CD8-positive, alpha-beta memory T cell (primary cell): ENCODE measurements around the gene MAML2. TPM values are rescaled to one million over a fixed set of nuclear protein-coding genes. Genes with fewer than 3 reads are reported as not detected.

Experiments used
- CTCF ChIA-PET: fragments of 350-600 bp; sonication (Branson Sonifier 250); formaldehyde crosslinking; loops from one replicate; lab custom pipeline; 2021; ENCODE audit warnings: antibody characterized with exemption; lab: Charles Lee
- POLR2A ChIA-PET: fragments of 350-600 bp; sonication (Branson Sonifier 250); formaldehyde crosslinking; loops from one replicate; lab custom pipeline; 2021; ENCODE audit warnings: antibody characterized with exemption; lab: Charles Lee
- DNase-seq, 5 donors: peaks; one replicate each; pipeline versions ENCODE4 v3.0.0 to v3.0.0-alpha.2; 2020 to 2022; ENCODE audit warnings: mixed read lengths in 1 of 5
- H3K27ac ChIP-seq: one replicate; pipeline ENCODE4 v1.7.0; 2013; ENCODE audit warnings: low read depth, mild to moderate bottlenecking, low read length, moderate library complexity
- H3K27me3 ChIP-seq: 2 replicates; pipeline ENCODE4 v1.7.0; 2013; ENCODE audit warnings: low read length, mild to moderate bottlenecking; ENCODE audit not compliant: insufficient read depth, poor library complexity, severe bottlenecking
- H3K36me3 ChIP-seq: 2 replicates; pipeline ENCODE4 v1.7.0; 2013; ENCODE audit warnings: mild to moderate bottlenecking, low read length, moderate library complexity; ENCODE audit not compliant: insufficient read depth
- H3K4me1 ChIP-seq: 2 replicates; pipeline ENCODE4 v1.7.0; 2013; ENCODE audit warnings: mild to moderate bottlenecking, low read length, moderate library complexity; ENCODE audit not compliant: insufficient read depth
- H3K4me3 ChIP-seq: 2 replicates; pipeline ENCODE4 v1.7.0; 2013; ENCODE audit warnings: mild to moderate bottlenecking, low read length
- H3K9me3 ChIP-seq: 2 replicates; pipeline ENCODE4 v1.7.0; 2013; ENCODE audit warnings: mild to moderate bottlenecking, low read length
- H3K27ac Mint-ChIP-seq, 8 donors: one replicate each; pipeline ENCODE4 v1.8.0; 2020 to 2021; ENCODE audit warnings: mixed read lengths in 8 of 8, mild to moderate bottlenecking in 6 of 8, inconsistent platforms in 3 of 8, moderate library complexity in 3 of 8
- H3K27me3 Mint-ChIP-seq, 2 donors: one replicate each; pipeline ENCODE4 v1.8.0; 2020 to 2021; ENCODE audit warnings: mixed read lengths in 2 of 2, mild to moderate bottlenecking in 1 of 2, moderate library complexity in 1 of 2
- H3K36me3 Mint-ChIP-seq, 3 donors: one replicate each; pipeline ENCODE4 v1.8.0; 2020 to 2021; ENCODE audit warnings: mixed read lengths in 3 of 3, inconsistent platforms in 1 of 3, mild to moderate bottlenecking in 1 of 3
- H3K4me1 Mint-ChIP-seq, 3 donors: one replicate each; pipeline ENCODE4 v1.8.0; 2020 to 2021; ENCODE audit warnings: mixed read lengths in 3 of 3, inconsistent platforms in 1 of 3, mild to moderate bottlenecking in 1 of 3
- H3K4me3 Mint-ChIP-seq, 7 donors: one replicate each; pipeline ENCODE4 v1.8.0; 2020 to 2021; ENCODE audit warnings: mixed read lengths in 7 of 7, mild to moderate bottlenecking in 6 of 7, moderate library complexity in 4 of 7, inconsistent platforms in 2 of 7
- H3K9me3 Mint-ChIP-seq, 5 donors: one replicate each; pipeline ENCODE4 v1.8.0; 2020 to 2022; ENCODE audit warnings: mixed read lengths in 5 of 5, mild to moderate bottlenecking in 3 of 5, moderate library complexity in 2 of 5, inconsistent platforms in 1 of 5
- polyA plus RNA-seq: library from polyadenylated mRNA; unstranded; fragments of 300-500 nt; fragmentation: Illumina TruSeq; gene quantifications from one replicate; pipeline ENCODE4 v1.2.3, GENCODE V29; 2021
- total RNA-seq, 2 experiments: library from RNA; stranded (reverse); gene quantifications; one replicate each; pipeline ENCODE4 v1.2.3, GENCODE V29; 2021

MAML2 gene
- total and polyA plus RNA-seq, 3 experiments from 2014 or later: 11.1 to 15.9 (median 15.6) TPM

GRCh38 chr11:96090711-96091110, 252.3 kb downstream of the MAML2 start:
- H3K4me3 ChIP-seq: no peak overlapping the region
- POLR2A ChIA-PET: interaction anchor here (1.1 kb wide), 1 partner anchor 252 kb away, joined by 3 read pairs; no protein-coding TSS in a partner anchor

GRCh38 chr11:96088914-96089313, 254.1 kb downstream of the MAML2 start:
- H3K27me3 ChIP-seq: no peaks in the 10 kb centered on the region
- Mint-ChIP-seq H3K9me3 (no peaks in the 10 kb centered on the region), H3K36me3 (peaks cover 4 to 38% (median 15%) of the 10 kb centered on the region in 3 donors), H3K4me3 (no peak overlapping the region), H3K27ac (peak overlapping the region in 1 of 8 donors; percentile 16), H3K27me3 (no peaks in the 10 kb centered on the region), H3K4me1 (peaks cover 20 to 62% (median 54%) of the 10 kb centered on the region in 3 donors)
- no peaks in the 10 kb centered on the region for H3K9me3 ChIP-seq
- no peak for DNase-seq
- ChIA-PET CTCF (interaction anchor here (1.4 to 8.2 kb wide), 2 partner anchors 22 to 253 kb away, joined by 3 to 96 read pairs; partner anchors contain the start of gene MAML2), POLR2A (no interaction called here)
- H3K4me1 ChIP-seq: peaks cover 5% of the 10 kb centered on the region
- H3K27ac ChIP-seq: no peak overlapping the region
- H3K36me3 ChIP-seq: no peaks in the 10 kb centered on the region
- H3K4me3 ChIP-seq: no peak overlapping the region

More at GRCh38 chr11:96090711-96091110, 252.3 kb downstream of the MAML2 start:
- H3K36me3 Mint-ChIP-seq: peaks cover 4 to 35% (median 12%) of the 10 kb centered on the region in 3 donors
- Histone ChIP-seq H3K36me3 (no peaks in the 10 kb centered on the region), H3K4me1 (peaks cover 6% of the 10 kb centered on the region), H3K27ac (no peak overlapping the region), H3K27me3 (no peaks in the 10 kb centered on the region), H3K9me3 (no peaks in the 10 kb centered on the region)
- peaks cover 24 to 72% (median 66%) of the 10 kb centered on the region in 3 donors for H3K4me1 Mint-ChIP-seq
- no peak overlapping the region for H3K27ac Mint-ChIP-seq
- no peak overlapping the region for H3K4me3 Mint-ChIP-seq
- H3K9me3 Mint-ChIP-seq: no peaks in the 10 kb centered on the region
- DNase-seq: no peak
- CTCF ChIA-PET: interaction anchor here (0.9 to 8.2 kb wide), 4 partner anchors 16 to 260 kb away, joined by 3 to 96 read pairs (median 4); partner anchors contain the start of gene MAML2
- H3K27me3 Mint-ChIP-seq: no peaks in the 10 kb centered on the region

GRCh38 chr11:96086111-96086510, 256.9 kb downstream of the MAML2 start:
- H3K27ac ChIP-seq: no peak overlapping the region

GRCh38 chr11:96085319-96085930, 257.6 kb downstream of the MAML2 start:
- H3K27ac Mint-ChIP-seq: peak overlapping the region in 1 of 8 donors; percentile 29

More at GRCh38 chr11:96086111-96086510, 256.9 kb downstream of the MAML2 start:
- no peak overlapping the region for H3K4me3 Mint-ChIP-seq
- CTCF ChIA-PET: no interaction called here
- peaks cover 10 to 34% (median 26%) of the 10 kb centered on the region in 3 donors for H3K4me1 Mint-ChIP-seq
- Histone ChIP-seq H3K27me3 (no peaks in the 10 kb centered on the region), H3K36me3 (no peaks in the 10 kb centered on the region), H3K9me3 (no peaks in the 10 kb centered on the region), H3K4me1 (peaks cover 5% of the 10 kb centered on the region), H3K4me3 (no peak overlapping the region)
- DNase-seq: no peak
- H3K9me3 Mint-ChIP-seq: no peaks in the 10 kb centered on the region
- H3K27me3 Mint-ChIP-seq: no peaks in the 10 kb centered on the region
- POLR2A ChIA-PET: no interaction called here
- peaks cover 0 to 16% (median 8%) of the 10 kb centered on the region in 3 donors for H3K36me3 Mint-ChIP-seq
- no peak overlapping the region for H3K27ac Mint-ChIP-seq

GRCh38 chr11:96084610-96085318, 258.2 kb downstream of the MAML2 start:
- H3K27ac Mint-ChIP-seq: peak overlapping the region in 2 of 8 donors; percentile 29 to 44
- Histone ChIP-seq H3K4me1 (peaks cover 5% of the 10 kb centered on the region), H3K4me3 (no peak overlapping the region), H3K27ac (no peak overlapping the region), H3K36me3 (no peaks in the 10 kb centered on the region), H3K9me3 (no peaks in the 10 kb centered on the region), H3K27me3 (no peaks in the 10 kb centered on the region)
- no peak for DNase-seq
- no peaks in the 10 kb centered on the region for H3K27me3 Mint-ChIP-seq
- H3K4me1 Mint-ChIP-seq: peaks cover 13 to 42% (median 35%) of the 10 kb centered on the region in 3 donors
- ChIA-PET POLR2A (no interaction called here), CTCF (interaction anchor here (0.6 to 4.4 kb wide), 2 partner anchors 202 to 259 kb away, joined by 3 to 14 read pairs; partner anchors contain the start of gene MAML2)
- no peak overlapping the region for H3K4me3 Mint-ChIP-seq
- H3K36me3 Mint-ChIP-seq: peaks cover 0 to 10% (median 10%) of the 10 kb centered on the region in 3 donors
- H3K9me3 Mint-ChIP-seq: no peaks in the 10 kb centered on the region

More at GRCh38 chr11:96085319-96085930, 257.6 kb downstream of the MAML2 start:
- no peaks in the 10 kb centered on the region for H3K9me3 ChIP-seq
- no peaks in the 10 kb centered on the region for H3K27me3 ChIP-seq
- H3K36me3 ChIP-seq: no peaks in the 10 kb centered on the region
- Mint-ChIP-seq H3K4me3 (no peak overlapping the region), H3K36me3 (peaks cover 0 to 10% (median 7%) of the 10 kb centered on the region in 3 donors), H3K4me1 (peaks cover 10 to 37% (median 28%) of the 10 kb centered on the region in 3 donors), H3K27me3 (no peaks in the 10 kb centered on the region), H3K9me3 (no peaks in the 10 kb centered on the region)
- ChIA-PET CTCF (interaction anchor here (0.6 kb wide), 1 partner anchor 203 kb away, joined by 3 read pairs; no protein-coding TSS in a partner anchor), POLR2A (no interaction called here)
- DNase-seq: no peak
- peaks cover 5% of the 10 kb centered on the region for H3K4me1 ChIP-seq
- no peak overlapping the region for H3K4me3 ChIP-seq
- H3K27ac ChIP-seq: no peak overlapping the region

- no peak for DNase-seq
- H3K27me3 ChIP-seq: no peaks in the 10 kb centered on the region
- peaks cover 2% of the 10 kb centered on the region for H3K4me1 ChIP-seq
- H3K36me3 ChIP-seq: no peaks in the 10 kb centered on the region
- H3K27ac Mint-ChIP-seq: no peak overlapping the region
- H3K4me3 ChIP-seq: no peak overlapping the region
- H3K9me3 ChIP-seq: no peaks in the 10 kb centered on the region
- peaks cover 18 to 51% (median 31%) of the 10 kb centered on the region in 3 donors for H3K4me1 Mint-ChIP-seq
- peaks cover 0 to 11% (median 8%) of the 10 kb centered on the region in 3 donors for H3K36me3 Mint-ChIP-seq
- no peak overlapping the region for H3K27ac ChIP-seq
- CTCF ChIA-PET: interaction anchor here (1.9 to 4.4 kb wide), 2 partner anchors 28 to 261 kb away, joined by 5 to 14 read pairs; partner anchors contain the start of gene MAML2
- no peaks in the 10 kb centered on the region for H3K9me3 Mint-ChIP-seq
- H3K4me3 Mint-ChIP-seq: no peak overlapping the region
- POLR2A ChIA-PET: no interaction called here
- H3K27me3 Mint-ChIP-seq: no peaks in the 10 kb centered on the region
Observed at GRCh38 chr11:96082936-96083335, 260.1 kb downstream of the MAML2 start.

GRCh38 chr11:96082002-96082899, 260.7 kb downstream of the MAML2 start:
- no peak for DNase-seq
- H3K9me3 ChIP-seq: no peaks in the 10 kb centered on the region
- ChIA-PET POLR2A (no interaction called here), CTCF (interaction anchor here (1.9 to 4.4 kb wide), 2 partner anchors 27 to 261 kb away, joined by 5 to 14 read pairs; partner anchors contain the start of gene MAML2)
- H3K27me3 Mint-ChIP-seq: no peaks in the 10 kb centered on the region
- H3K36me3 ChIP-seq: no peaks in the 10 kb centered on the region
- H3K4me3 Mint-ChIP-seq: no peak overlapping the region
- no peak overlapping the region for H3K4me3 ChIP-seq
- H3K36me3 Mint-ChIP-seq: peaks cover 0 to 12% (median 6%) of the 10 kb centered on the region in 3 donors
- H3K9me3 Mint-ChIP-seq: no peaks in the 10 kb centered on the region
- H3K27ac ChIP-seq: no peak overlapping the region
- H3K27me3 ChIP-seq: no peaks in the 10 kb centered on the region
- no peaks in the 10 kb centered on the region for H3K4me1 ChIP-seq
- H3K27ac Mint-ChIP-seq: no peak overlapping the region
- peaks cover 21 to 53% (median 30%) of the 10 kb centered on the region in 3 donors for H3K4me1 Mint-ChIP-seq
